Urothelium cell line (cell line): ENCODE results near the gene TROAP.
A peak's percentile ranks its signal among the peaks of the same experiment; 100 is the strongest.
"Not testable (repeated sequence)": the region's sequence is repeated elsewhere in the genome, so short reads cannot be mapped to it uniquely, and the experiment has no call there.

Source experiments
- DNase-seq: peaks from one replicate; pipeline ENCODE4 v3.0.0; 2011; ENCODE audit warnings: low spot score, mixed read lengths
- FAIRE-seq: peaks from 2 replicates; lab custom pipeline; 2011; peaks lifted over from hg19 to GRCh38; lab: Jason Lieb, UNC

TROAP gene

DNA sequence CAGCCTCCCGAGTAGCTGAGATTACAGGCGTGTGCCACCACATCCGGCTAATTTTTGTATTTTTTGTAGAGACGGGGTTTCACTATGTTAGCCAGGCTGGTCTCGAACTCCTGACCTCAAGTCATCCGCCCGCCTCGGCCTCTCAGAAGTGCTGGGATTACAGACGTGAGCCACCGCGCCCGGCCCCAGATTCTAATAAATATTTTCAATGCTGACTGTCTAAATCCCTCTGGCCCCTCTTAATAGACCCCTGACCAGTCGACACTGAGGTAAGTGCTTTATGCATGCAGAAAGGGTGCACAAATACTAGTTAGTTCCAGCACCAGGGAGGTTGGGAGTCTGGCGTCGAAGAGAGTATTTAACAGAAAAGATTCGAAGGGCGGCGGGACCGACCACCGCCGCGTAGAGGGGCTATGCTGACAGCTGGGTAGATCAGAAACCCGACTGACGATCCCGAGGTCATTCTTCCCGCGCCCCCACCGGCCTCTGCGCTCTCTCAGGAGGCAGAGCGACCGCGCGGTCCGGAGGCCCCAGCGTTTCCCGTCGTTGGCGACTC, 43.1 kb downstream of the TROAP start:
- DNase-seq, result no peak

DNA sequence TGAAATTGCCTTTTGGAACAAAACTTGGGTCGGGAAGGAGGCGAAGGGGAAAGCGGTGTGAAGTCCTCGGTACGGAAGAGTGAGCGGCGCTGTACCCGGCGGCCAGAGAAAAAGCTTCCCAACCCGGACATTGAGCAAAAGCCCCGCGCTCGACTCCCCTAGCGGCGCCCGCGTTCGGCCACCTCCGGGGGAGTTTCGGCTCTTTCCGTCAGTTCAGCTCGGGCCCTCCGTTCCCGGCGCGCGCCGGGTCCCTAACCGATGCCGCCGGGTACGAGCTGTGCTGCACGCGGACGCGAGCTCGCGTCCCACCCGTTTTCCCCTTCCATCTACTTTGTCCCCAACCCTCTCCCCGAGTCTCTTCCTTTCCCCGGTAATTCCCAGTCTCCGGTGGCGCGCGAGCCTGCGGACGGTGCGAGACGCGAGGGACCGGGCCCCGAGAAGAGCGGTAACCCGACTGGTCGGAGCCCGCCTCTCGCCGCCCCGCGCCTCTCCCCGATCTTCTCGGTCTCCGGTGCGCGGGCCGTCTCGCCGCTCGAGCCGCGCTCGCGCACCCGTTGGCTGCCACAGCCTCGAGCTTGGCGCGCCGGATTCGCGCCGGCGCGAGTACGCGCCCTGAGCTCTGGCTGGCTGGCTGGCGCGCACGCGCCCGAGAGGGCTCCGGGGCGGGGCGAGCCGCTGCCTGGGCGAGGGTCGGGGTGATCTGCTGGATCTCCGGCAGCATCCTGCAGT, 43.8 kb downstream of the TROAP start:
- FAIRE-seq, result peak; percentile 71
- peak; percentile 98 for DNase-seq

More for the DNA sequence above, 43.1 kb downstream of the TROAP start:
- FAIRE-seq, result no peak

DNA sequence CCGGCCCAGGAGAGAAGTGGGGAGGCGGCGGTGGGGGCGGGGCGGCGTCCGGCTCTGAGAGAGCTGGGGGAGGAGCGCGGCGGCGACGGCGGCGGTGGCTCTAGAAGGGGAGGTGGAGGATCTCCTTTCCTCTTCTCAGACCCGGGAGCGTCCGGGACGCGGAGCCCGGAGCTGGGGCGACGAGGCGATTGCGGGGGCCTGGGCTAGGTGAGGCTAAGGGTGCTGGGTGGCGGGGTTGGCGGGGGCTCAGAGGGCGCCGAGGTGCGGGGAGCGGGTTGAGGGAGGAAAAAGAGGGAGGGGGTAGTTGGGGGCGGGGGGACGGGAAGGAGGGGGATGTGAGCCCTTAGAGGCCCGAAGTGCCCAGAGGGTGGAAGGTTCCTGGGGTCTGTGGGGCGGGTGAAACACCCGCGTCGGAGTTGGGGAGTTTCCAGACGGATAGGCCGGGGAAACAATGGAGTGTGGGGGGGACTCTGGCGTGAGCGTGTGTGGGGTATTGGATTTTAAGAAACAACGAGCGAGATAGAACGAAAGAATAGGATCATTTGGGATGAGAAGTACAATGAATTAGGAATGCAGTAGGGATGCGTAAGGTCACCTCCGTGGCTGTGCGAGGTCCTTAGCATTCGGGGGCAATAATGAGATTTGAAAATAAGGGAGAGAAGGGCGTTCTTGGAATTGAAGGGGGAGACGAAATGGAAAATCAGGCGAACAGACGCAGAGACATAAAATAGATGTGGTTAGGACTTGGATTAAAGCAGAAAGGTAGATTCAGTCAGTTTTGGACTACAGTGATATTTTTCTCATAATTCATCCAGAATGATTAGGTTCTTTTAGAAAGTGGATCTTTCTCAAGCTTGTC, 44.6 kb downstream of the TROAP start, which contains the start of gene SPATS2:
Gene SPATS2, plus strand, starts transcription at position 82 of the 859 bp plus-strand sequence. CDS start 93,551 bp downstream, outside the sequence.
- FAIRE-seq (no peak), DNase-seq (peak; percentile 54)

DNA sequence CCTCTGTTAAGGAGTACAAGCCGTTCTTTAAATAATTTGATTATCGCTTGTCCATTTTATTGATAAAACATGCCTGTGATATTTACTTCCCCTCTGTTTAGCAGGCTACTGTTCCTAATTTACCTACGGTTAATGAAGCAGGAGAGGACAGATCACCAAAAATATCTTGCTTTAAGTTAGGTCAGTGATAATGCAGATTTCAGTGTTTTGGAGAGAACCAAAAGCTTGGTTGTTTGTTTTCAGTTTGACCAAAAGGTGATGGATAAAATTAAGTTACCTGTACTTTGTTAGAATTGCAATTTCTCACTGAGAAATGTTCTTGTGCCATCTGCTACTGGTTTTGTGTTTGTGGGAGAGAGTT, 45.2 kb downstream of the TROAP start:
- no peak for FAIRE-seq
- no peak for DNase-seq

DNA sequence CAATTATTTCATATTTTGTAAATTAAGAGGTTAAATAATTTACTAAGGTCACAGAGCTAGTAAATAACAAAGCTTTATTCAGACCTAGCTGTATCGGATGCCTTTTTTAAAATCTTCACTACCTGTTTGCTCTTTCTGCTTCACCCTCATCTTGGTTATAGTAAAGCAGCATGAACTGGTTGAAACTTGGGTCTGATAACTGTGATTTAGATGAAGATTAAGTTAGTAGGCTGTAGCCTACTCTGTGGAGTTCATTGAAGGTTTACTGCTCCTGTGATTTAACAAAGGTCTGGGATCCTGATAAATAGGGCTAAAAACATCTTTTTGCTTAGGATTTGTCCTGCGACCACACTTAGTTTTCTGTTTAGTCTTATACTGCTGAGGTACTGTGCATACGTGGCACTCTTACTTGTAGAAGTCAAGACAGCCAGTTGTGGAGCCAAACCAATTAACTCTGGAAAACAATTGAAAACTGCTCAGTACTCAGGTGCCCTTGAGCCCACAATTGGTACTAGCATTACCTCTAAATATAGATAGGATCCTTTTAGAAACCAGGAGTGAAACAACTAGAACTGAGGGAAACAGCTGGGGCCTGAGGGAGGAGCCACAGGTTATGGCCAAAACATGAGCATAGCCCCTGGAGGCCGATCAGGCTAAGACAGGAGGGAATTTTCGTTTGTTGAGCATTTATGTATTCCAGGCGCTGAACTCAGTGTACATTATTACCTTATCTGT, 46.5 kb downstream of the TROAP start:
- peak; percentile 55 for DNase-seq
- no peak for FAIRE-seq

DNA sequence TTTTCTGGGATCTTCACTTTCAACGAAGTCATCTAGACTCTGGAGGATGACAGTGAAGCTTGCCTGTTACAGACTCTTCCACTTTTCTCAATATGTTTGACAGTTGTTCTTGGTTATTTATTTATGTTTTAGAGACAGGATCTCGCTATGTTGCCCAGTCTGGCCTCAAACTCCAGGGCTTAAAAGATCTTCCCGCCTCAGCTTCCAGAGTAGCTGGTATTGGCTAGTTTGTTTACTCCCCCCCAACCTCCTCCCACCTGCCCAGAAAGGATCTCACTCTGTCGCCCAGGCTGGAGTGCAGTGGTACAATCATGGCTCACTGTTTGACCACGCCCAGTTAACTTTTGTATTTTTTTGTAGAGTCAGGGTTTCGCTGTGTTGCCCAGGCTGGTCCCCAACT, 47.5 kb downstream of the TROAP start:
- FAIRE-seq (no peak), DNase-seq (no peak)

DNA sequence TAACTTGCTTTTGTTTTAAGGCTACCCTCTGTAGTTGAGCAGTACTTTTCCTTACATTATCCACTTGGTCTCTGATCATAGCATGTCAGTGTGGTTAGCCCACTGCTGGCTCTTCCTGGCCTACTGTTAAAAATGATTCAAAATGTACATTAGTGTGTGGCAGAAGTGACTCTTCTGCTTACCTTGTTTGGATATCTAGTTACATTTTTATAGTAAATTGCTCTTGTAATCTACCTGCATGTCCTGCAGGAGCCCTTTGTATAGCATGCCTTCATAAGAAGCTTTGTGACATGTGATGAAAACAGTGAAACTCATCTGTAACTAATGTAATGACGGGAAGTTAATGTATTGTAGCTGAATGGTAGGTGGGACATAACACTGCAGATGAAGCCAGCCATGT, 52.4 kb downstream of the TROAP start:
- no peak for DNase-seq
- no peak for FAIRE-seq

DNA sequence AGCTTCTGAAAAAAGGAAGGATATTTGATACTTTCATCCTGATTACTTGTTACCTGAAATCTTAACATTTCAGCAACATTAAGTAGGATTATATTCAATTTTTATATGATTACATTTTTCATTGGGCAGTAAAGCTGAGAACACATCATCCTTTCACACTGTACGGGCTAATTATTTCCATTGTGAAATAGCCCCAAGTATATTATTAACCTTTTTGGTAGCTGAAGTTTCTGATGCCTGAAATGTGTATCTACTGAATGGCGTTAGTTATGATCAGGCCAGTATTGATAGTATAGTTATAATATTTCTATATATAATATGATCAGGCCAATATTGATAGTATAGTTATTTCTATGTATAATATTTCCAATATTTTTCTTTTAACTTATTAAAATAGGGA, 54.3 kb downstream of the TROAP start:
- DNase-seq (no peak), FAIRE-seq (no peak)

DNA sequence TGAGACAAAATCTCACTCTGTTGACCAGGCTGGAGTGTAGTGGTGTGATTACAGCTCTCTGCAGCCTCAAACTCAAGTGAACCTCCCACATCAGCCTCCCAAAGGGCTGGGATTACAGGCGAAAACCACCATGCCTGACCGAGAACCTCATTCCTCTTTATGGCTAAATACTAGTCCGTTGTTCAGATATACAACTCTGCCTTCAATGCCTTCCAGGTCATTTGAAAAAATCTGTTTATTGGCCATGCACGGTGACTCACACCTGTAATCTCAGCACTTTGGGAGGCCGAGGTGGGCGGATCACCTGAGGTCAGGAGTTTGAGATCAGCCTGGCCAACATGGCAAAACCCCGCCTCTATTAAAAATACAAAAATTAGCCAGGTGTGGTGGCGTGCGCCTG, 57.1 kb downstream of the TROAP start:
- not testable (repeated sequence) for FAIRE-seq, DNase-seq
